Activated CD8-positive, alpha-beta memory T cell treated with anti-CD3 and anti-CD28 coated beads for 1 hour (primary cell): ENCODE results near the gene ASTN1.

ENCODE experiments used
- DNase-seq, 2 donors: peaks; one replicate each; pipeline ENCODE4 v3.0.0-alpha.2; 2020; ENCODE audit warnings: low read depth in 1 of 2; ENCODE audit errors: extremely low read depth in 1 of 2

The ASTN1 gene

DNA sequence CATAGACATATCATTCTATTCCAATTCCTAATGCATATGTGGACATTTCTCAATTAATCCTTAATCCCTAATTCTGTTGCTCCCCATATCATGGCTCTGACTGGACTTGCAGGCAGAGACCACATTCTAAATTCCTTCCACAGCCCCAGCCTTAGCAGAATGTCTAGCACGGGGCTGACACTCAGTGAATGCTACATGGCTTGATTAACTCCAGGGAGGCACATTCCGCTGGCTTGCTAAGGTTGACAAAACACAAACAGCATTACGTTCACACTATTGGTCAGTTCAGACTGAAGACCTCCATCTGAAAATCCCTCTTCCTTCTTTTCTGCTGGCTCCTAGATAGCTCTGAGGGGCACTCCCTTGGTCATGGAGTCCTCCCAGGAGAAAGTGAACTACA lies 119.4 kb downstream of the ASTN1 start:
- DNase-seq, result no peak

- no peak for DNase-seq
These were observed 120.1 kb downstream of the ASTN1 start for GRCh38 chr1:177044390-177044789.

GRCh38 chr1:177043597-177043996 lies 120.9 kb downstream of the ASTN1 start:
- DNase-seq, result no peak

DNA sequence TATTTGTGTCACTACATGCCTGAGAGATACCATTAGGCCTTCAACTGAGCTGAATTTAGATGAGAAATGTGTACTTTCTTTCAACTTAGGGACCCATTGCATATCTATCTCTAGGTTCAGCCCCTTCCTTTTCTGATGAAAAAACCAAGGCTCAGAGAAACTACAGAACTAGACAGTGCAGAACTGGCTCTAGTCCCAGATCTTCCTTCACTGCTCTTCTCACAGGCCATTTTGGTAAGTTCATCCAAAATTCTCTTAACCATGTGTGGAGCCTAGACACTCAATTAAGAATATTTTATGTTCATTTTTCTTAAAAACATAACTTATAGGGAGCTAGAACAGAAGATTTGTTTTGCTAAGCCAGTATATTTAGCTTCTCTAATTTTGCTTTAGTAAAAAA lies 128.9 kb downstream of the ASTN1 start:
- DNase-seq, result no peak

DNA sequence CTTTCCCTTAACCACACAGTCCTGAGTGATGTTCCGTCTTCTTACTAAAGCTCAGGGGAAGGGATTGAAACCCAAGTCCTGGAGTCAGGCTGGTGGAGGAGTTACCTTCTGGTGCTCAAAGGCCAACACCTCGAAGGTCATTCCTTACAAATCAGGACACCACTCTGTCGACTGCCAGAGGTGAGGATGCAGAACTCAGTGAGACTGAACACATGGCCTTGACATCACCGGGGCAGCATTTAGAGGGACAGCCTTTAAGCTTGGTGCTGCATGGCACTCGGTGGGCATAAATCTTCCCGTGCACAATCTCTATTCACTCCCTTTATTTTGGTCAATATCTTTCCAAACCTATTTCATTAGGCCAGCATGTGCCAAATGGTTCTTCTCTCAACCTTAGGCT lies 130.9 kb downstream of the ASTN1 start:
- no peak for DNase-seq

DNA sequence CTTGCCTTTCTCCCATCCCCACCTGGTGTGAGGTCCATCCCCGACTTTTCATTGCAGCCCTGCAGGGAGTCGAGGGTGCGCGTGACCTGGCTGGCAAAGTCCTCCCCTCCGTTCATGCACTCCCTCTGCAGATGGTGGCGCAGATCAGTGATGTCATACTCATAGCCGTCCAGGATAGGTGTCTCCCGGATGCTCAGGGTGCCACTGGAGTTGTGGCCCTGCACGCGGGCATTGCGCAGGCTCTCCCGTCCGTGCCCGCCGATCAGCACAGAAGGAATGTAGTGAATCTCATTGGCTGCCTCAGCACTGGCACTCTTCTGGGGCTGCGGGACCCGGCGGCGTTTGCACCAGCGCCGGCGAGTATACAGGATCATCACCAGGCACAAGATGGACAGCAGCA lies 132.1 kb downstream of the ASTN1 start:
- DNase-seq, result no peak

GRCh38 chr1:177024623-177025022 lies 139.9 kb downstream of the ASTN1 start:
- DNase-seq, result no peak

DNA sequence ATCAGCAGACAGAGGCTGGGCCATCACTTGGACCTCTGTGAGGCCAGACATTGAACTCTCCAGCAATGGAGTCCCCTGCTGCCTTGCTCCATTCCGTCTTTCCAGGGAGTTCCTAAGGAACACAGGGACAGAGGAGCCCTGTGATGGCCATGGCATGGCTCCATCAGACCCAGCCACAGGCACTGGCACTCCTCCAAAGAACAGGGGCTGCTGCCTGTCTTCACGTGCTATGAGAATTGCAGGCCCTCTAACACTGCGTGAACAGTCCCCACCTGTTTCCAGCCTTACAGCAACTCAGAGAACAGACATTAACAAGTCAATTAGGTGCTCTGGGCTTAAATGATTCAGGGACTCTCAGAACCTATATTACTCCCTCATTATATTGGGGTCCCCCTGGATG lies 140.8 kb downstream of the ASTN1 start:
- no peak for DNase-seq

DNA sequence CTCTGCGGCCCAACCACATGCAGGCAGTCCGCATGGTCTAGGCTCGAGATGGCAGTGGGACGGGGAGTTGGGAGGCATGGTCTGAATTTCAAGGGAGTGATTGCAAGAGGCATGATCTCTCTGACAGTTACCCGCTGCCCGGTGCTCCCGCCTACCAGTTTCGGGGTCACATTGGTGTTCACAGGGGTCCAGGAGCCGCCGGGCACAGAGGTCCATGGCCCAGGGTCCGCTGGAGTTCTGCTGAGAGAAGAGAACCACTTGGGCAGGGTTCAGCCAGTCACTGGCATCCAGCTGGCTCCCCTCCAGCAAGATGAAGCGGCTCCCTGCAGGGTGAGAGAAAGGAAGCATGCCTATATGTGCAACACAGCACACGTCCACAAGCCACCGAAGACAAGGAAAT lies 141.3 kb downstream of the ASTN1 start:
- DNase-seq, result no peak

DNA sequence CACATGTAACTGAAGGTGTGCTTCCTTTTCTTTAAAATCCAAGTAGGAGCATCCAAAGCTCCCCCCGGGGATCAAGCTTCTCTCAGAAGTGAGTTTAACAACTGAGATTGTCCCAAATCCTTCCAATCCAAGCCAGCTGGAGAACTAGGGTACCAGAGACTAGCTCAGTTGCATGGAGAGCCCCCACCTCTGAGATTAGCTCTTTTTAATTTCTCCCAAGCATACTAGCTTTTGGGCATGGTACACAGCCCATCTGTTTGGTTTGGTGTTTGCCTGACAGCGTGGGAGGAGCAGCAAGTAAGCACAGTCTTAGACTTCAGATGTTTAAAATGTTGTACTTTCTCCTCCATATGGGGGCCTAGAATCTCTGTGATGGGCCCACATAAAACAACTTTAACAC lies 142.8 kb downstream of the ASTN1 start:
- DNase-seq, result no peak

- no peak for DNase-seq
These were observed 143.5 kb downstream of the ASTN1 start for GRCh38 chr1:177020851-177021589.

- DNase-seq, result no peak
These were observed 147.1 kb downstream of the ASTN1 start for GRCh38 chr1:177017287-177017852.

DNA sequence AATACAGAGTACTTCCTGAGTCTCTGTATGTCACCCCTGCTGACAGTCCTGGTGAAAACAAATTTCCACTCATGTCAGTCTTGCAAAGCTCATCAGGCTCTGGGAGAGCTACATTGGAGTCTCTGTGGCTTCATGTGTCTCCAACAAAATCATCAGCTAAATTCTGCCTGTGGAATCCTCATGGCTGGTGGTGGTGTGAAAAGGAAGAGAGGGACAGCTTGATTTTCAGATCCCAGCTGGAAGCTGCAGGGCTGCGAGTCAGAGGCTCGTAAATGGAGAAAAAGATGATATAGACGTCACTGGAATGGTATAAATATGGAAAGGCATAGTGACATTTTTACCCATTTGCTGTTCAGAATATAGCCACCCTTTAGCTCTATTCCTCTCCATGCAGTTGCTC lies 150.2 kb downstream of the ASTN1 start:
- no peak for DNase-seq

DNA sequence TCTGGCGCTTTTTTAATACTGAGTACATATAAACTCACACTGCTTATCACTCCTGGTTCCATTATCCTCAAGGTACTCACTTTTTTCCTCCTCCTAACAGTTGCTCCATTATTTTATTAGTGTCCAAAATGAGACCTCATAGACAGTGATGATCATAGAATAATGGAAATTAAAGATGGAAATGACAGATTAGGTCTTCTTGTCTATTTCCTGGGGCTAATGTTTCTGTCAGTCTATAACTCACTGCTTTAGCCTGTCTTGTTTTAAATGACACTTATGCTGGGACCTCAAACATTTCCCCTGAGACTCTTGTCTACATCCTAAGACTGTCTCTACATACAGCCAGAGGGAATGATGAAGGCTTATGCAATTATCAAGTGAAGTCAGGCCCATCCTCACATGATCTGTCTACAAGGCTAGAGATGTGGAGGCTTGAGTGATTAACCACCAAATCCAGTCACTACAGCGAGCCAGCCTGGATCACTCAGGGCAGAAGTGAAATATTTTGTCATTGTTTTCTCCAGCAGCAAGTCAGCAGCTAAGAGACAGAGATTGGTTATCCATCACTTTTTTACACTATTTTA lies 152.1 kb downstream of the ASTN1 start:
- no peak for DNase-seq

- DNase-seq, result no peak
These were observed 153.0 kb downstream of the ASTN1 start for GRCh38 chr1:177011508-177011907.

DNA sequence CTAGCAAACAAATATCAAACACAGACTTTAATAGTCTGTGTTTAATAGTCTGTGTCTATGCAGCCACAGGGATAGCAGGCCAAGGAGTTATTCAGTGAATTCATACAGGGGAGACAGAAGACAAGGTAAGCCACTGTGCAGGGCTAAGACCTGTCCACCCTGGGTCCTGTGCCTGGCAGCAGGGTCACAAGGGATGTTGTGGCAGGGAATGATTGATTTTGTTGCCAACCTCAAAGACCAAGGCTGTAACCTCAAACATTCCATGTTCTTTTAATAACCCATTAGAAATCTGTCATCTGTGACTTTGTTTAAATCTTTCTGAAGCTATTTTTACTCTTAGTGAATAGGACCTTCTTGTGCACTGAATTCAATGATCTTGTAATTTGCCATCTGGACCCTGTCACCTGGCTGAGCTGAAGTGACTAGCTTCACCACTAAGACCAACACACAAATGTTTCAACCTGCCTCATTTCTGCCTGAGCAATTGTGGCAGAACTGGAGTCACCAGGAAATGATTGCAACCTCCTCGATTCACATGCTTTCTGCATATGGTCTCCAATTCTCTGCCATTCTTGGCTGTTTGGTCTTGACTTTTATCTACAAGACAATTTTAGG lies 154.2 kb downstream of the ASTN1 start:
- no peak for DNase-seq

GRCh38 chr1:177008653-177009052 lies 155.9 kb downstream of the ASTN1 start:
- no peak for DNase-seq

DNA sequence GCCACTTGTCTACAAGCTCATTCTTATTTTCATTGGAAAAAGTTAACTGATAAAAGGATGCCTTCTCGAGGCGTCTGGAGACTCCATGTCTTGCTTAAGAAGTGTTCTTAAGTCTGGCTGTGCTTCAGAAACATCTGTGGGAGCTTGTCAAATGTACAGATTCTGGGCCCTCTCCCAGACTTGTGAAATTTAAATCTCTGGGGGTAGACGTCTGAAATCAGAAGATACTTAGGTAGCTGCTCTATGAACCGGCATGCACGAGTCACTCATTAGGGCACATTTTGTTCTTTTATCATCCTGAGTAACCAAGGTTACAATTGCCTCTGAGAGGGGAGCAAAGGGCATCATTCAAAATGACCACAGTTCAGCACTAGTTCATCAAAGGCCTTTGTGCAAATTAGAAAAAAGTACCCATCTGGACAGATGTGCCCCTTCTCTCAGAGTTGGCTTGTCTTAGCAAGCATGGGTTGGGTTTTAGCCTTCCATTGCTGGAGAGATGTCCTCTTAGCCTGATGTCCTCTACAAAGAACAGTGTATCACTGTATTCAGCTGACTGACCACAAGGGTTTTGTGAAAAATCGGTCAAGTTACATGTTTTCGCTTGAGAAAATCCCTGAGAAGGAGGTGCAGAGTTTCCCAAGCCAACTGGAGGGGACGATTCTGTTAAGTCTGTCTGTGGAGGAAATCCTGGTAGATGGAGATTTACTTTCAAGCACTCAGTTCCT lies 156.9 kb downstream of the ASTN1 start:
- no peak for DNase-seq

DNA sequence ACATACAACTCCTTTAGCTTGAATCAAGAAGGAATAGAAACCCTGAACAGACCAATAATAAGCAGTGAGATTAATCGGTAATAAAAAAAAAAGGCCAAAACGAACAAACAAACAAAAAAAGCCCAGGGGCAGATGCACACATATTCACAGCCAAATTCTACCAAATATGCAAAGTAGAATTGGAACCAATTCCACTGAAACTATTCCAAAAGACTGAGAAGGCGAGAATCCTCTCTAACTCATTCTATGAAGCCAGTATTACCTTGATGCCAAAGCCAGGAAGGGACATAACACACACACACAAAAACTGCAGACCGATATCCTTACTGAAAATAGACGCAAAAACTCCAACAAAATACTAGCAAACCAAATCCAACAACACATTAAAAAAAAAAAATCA lies 161.6 kb downstream of the ASTN1 start:
- DNase-seq, result no peak

GRCh38 chr1:177001556-177001955 lies 163.0 kb downstream of the ASTN1 start:
- DNase-seq, result no peak

- DNase-seq, result no peak
These were observed 166.2 kb downstream of the ASTN1 start for GRCh38 chr1:176998183-176998795.
